ENCODE data around the gene LRRC17. TPM values are rescaled to one million over a fixed set of nuclear protein-coding genes. Genes with fewer than 3 reads are reported as not detected.
A peak's percentile ranks its signal among the peaks of the same experiment; 100 is the strongest.

The LRRC17 gene
- total and polyA plus RNA-seq, 9 of the 15 experiments (the other 6 are each of a cell fraction or from before 2014, with no cell fraction given), result 0.03 to 0.18 (median 0.12) TPM; not detected in 5

- H3K36me3 ChIP-seq (ENCODE audit: control insufficient read depth, insufficient read depth, low read length), result no peaks in the 10 kb centered on the region; the same call in 1 of the 3 replicates
- no peak for FAIRE-seq
These were observed 21.9 kb downstream of the LRRC17 start for GRCh38 chr7:102934701-102935100.

More at GRCh38 chr7:102934701-102935100, 21.9 kb downstream of the LRRC17 start:
- ATAC-seq, result no peak
- Histone ChIP-seq H2AFZ (ENCODE audit: low read depth, low read length) (no peak overlapping the region), H3K9me1 (ENCODE audit: control insufficient read depth, insufficient read depth, low read length) (no peaks in the 10 kb centered on the region), H3K9ac (ENCODE audit: insufficient read depth in 1 of 2, low read depth in 2 of 2, low read length in 2 of 2) (no peak overlapping the region), H4K20me1 (replicated peaks; ENCODE audit: control insufficient read depth, insufficient read depth, low read length) (no peaks in the 10 kb centered on the region), H3K27me3 (ENCODE audit: control insufficient read depth in 2 of 2, insufficient read depth in 2 of 2, low read length in 2 of 2) (no peaks in the 10 kb centered on the region), H3K79me2 (ENCODE audit: control insufficient read depth, insufficient read depth, low read length) (peaks cover 36% of the 10 kb centered on the region), H3K4me2 (ENCODE audit: insufficient read depth, low read length) (no peak overlapping the region), H3K4me3 (no peak overlapping the region), H3K27ac (ENCODE audit: extremely low read depth, low read depth, low read length) (no peak overlapping the region), H3K9me3 (replicated peaks; ENCODE audit: control insufficient read depth, insufficient read depth, low read depth, low read length) (no peaks in the 10 kb centered on the region), H3K4me1 (replicated peaks in 1 of 2; ENCODE audit: control insufficient read depth in 2 of 2, insufficient read depth in 2 of 2, low read length in 2 of 2) (peaks cover 4 to 16% of the 10 kb centered on the region in 2 experiments)
- TF ChIP-seq ETV1 (tag; conservative IDR thresholded peaks at IDR 0.05; ENCODE audit: low read depth), result 0 out of 2 replicates have a peak, but pooled peaks have one; percentile 11
- no peak for TF ChIP-seq UBTF (IDR thresholded peaks at IDR 0.05; ENCODE audit: borderline replicate concordance in 1 of 2, low read depth in 2 of 2, low read length in 2 of 2)
- no TSS peak for BruUV-seq (replicated peaks)
- in situ Hi-C loops (cut with MboI), result no loop called here
- intact Hi-C loops (cut with micrococcal nuclease), result no loop called here
- ChIA-PET POLR2A (no interaction called here), CTCF (ENCODE audit: low intra/inter-chr PET ratio) (no interaction called here)
- DNase-seq (ENCODE audit: extremely low read depth in 1 of 4, low spot score in 3 of 4), result no peak
- WGBS (ENCODE audit: insufficient coverage, low coverage, missing lambda C conversion rate), result 90% methylated on average over 3 of the region's 3 CpGs
